H1 (cell line): ENCODE measurements around the gene CACNA1B. TPM values are rescaled to one million over a fixed set of nuclear protein-coding genes. Genes with fewer than 3 reads are reported as not detected.

Experiments used
- RBBP5 ChIP-seq: IDR thresholded peaks from 2 replicates; pipeline ENCODE4 v1.7.1; 2012; ENCODE audit warnings: low read depth, mild to moderate bottlenecking, inconsistent platforms, low read length, moderate library complexity, borderline replicate concordance
- YY1 ChIP-seq: IDR thresholded peaks from 2 replicates; pipeline ENCODE4 v1.6.1; 2011; ENCODE audit warnings: low read depth, mild to moderate bottlenecking, low read length
- polyA plus RNA-seq, 7 experiments: library from polyadenylated mRNA; depleted of rRNA in 3 of 7; stranded (reverse) in 5 of 7; unstranded in 2 of 7; fragments of >200 nt in 5 of 7; fragments of 200-250 nt in 2 of 7; gene quantifications; 1 replicate in 5 of 7; 2 replicates in 1 of 7; 4 replicates in 1 of 7; pipeline versions ENCODE4 v1.2.1 to v1.2.3, GENCODE V29; 2011 to 2013; ENCODE audit warnings: missing spikeins in 2 of 7, mixed read lengths in 2 of 7
- total RNA-seq: library from RNA; stranded (reverse); fragmentation: NEBNext Ultra II Directional; extraction: Animal tissue kit (Norgen Biotek cat#: 25700); gene quantifications from 2 replicates; pipeline ENCODE4 v1.2.1, GENCODE V29; 2021

Gene CACNA1B
- total and polyA plus RNA-seq, 2 of the 8 experiments (the other 6 are each of a cell fraction or from before 2014, with no cell fraction given): 1.5 to 5.7 TPM

- no peak for TF ChIP-seq RBBP5
- TF ChIP-seq YY1: no peak
Observed at GRCh38 chr9:138064547-138064946, 187.0 kb downstream of the CACNA1B start (continued).
